Nucleus accumbens (tissue), 56 donors: Measurements from ENCODE around the gene UBE2J2.

ENCODE experiments used
- DNase-seq, 56 donors: peaks; one replicate each; lab custom pipeline; 2025; lab: John Stamatoyannopoulos, UW

Gene UBE2J2

GRCh38 chr1:1204425-1204920 is 69.2 kb downstream of the UBE2J2 start:
- no peak for DNase-seq
